A673 (cell line): Measurements from ENCODE around the gene PALD1. TPM values are rescaled to one million over a fixed set of nuclear protein-coding genes. Genes with fewer than 3 reads are reported as not detected.
A peak's percentile ranks its signal among the peaks of the same experiment; 100 is the strongest.

ENCODE experiments used
- Bru-seq: library from RNA; stranded (reverse); fragments of 400-500 nt; gene quantifications from one replicate; lab custom pipeline; 2021; lab: Mats Ljungman, UMichigan
- BruChase-seq, 2 experiments: library from RNA; stranded (reverse); fragments of 400-500 nt; gene quantifications; one replicate each; lab custom pipeline; 2021; lab: Mats Ljungman, UMichigan
- BruUV-seq: library from RNA; stranded (reverse); fragments of 400-500 nt; replicated peaks from 2 replicates; lab custom pipeline; 2021; lab: Mats Ljungman, UMichigan
- CTCF ChIA-PET: fragments of 300-600 bp; sonication (Branson Sonifier 250); formaldehyde crosslinking; loops from one replicate; lab custom pipeline; 2022; ENCODE audit warnings: antibody characterized with exemption; lab: Charles Lee
- POLR2A ChIA-PET: fragments of 300-600 bp; sonication (Branson Sonifier 250); formaldehyde crosslinking; loops from one replicate; lab custom pipeline; 2022; ENCODE audit warnings: antibody characterized with exemption; ENCODE audit not compliant: low non-redundant PET; lab: Charles Lee
- DNase-seq: peaks from one replicate; pipeline ENCODE4 v3.0.0-alpha.2; 2015; ENCODE audit warnings: low spot score
- H3K27ac ChIP-seq: fragments of 200-600 bp; sonication (generic); 2 replicates; pipeline ENCODE4 v1.5.1; 2016; ENCODE audit warnings: mixed run types, low read depth, mild to moderate bottlenecking, mixed read lengths, antibody characterized with exemption, low read length; ENCODE audit not compliant: poor library complexity, severe bottlenecking
- H3K27me3 ChIP-seq: fragments of 200-600 bp; sonication (generic); replicated peaks from 2 replicates; pipeline ENCODE4 v1.6.1; 2017; ENCODE audit warnings: mixed run types, low read depth, mild to moderate bottlenecking, mixed read lengths, antibody characterized with exemption, low read length; ENCODE audit not compliant: insufficient read depth, poor library complexity
- H3K36me3 ChIP-seq: fragments of 200-600 bp; sonication (generic); 2 replicates; pipeline ENCODE4 v1.6.1; 2016; ENCODE audit warnings: mixed run types, mild to moderate bottlenecking, mixed read lengths, antibody characterized with exemption, low read length; ENCODE audit not compliant: insufficient read depth, poor library complexity, severe bottlenecking
- H3K4me1 ChIP-seq: fragments of 200-600 bp; sonication (generic); 2 replicates; pipeline ENCODE4 v1.6.1; 2017; ENCODE audit warnings: mixed run types, mild to moderate bottlenecking, mixed read lengths, antibody characterized with exemption, low read length; ENCODE audit not compliant: insufficient read depth, poor library complexity, severe bottlenecking
- H3K4me3 ChIP-seq: fragments of 200-600 bp; sonication (generic); 2 replicates; pipeline ENCODE4 v1.5.1; 2016; ENCODE audit warnings: low read depth, mixed run types, mild to moderate bottlenecking, mixed read lengths, low read length; ENCODE audit not compliant: poor library complexity, severe bottlenecking
- H3K9me3 ChIP-seq: fragments of 200-600 bp; sonication (generic); 2 replicates; pipeline ENCODE4 v1.6.1; 2016; ENCODE audit warnings: mixed run types, low read depth, mild to moderate bottlenecking, mixed read lengths, antibody characterized with exemption, low read length; ENCODE audit not compliant: poor library complexity, severe bottlenecking
- EZH2 ChIP-seq: fragments of 200-600 bp; sonication (generic); IDR thresholded peaks from 2 replicates; pipeline ENCODE4 v1.6.1; 2017; ENCODE audit warnings: borderline replicate concordance, low read depth, mild to moderate bottlenecking, mixed read lengths, antibody characterized with exemption, low read length; ENCODE audit not compliant: poor library complexity, severe bottlenecking
- intact Hi-C: fragments of 100-400 bp; cut with micrococcal nuclease; formaldehyde crosslinking; loops from one replicate; pipeline ENCODE4 v1.10.0; 2022; ENCODE audit not compliant: unreplicated experiment
- long read RNA-seq: library from polyadenylated mRNA; stranded (forward); transcript quantifications from one replicate; pipeline ENCODE4 v2.0.0, GENCODE V29; 2022
- total RNA-seq: library from RNA; stranded (reverse); gene quantifications from 2 replicates; pipeline ENCODE4 v1.2.3, GENCODE V29; 2021
- TF ChIP-seq, protein P1 (sequence below): fragments of 300-800, 200-600 bp; sonication (generic); conservative IDR thresholded peaks from 2 replicates; pipeline ENCODE4 v1.5.1; 2017; ENCODE audit warnings: low read depth, mild to moderate bottlenecking, antibody characterized with exemption, low read length, moderate library complexity, mixed read lengths

The PALD1 gene
- 9.0 and 9.9 TPM in 2 replicates for total RNA-seq
- Bru-seq, nascent RNA = percentile 52 among the genes with signal in this experiment
- BruChase-seq, experiment 1, labeled RNA remaining after a 2-hour chase = percentile 56 among the genes with signal in this experiment
- BruChase-seq, experiment 2, labeled RNA remaining after a 6-hour chase = percentile 64 among the genes with signal in this experiment
- long read RNA-seq, full-length matches to known transcripts = 7 of 28 reads
- long read RNA-seq, partial matches to known transcripts = 9 of 28 reads
- long read RNA-seq, other reads (novel, unspliced or antisense) = 12 of 28 reads

DNA sequence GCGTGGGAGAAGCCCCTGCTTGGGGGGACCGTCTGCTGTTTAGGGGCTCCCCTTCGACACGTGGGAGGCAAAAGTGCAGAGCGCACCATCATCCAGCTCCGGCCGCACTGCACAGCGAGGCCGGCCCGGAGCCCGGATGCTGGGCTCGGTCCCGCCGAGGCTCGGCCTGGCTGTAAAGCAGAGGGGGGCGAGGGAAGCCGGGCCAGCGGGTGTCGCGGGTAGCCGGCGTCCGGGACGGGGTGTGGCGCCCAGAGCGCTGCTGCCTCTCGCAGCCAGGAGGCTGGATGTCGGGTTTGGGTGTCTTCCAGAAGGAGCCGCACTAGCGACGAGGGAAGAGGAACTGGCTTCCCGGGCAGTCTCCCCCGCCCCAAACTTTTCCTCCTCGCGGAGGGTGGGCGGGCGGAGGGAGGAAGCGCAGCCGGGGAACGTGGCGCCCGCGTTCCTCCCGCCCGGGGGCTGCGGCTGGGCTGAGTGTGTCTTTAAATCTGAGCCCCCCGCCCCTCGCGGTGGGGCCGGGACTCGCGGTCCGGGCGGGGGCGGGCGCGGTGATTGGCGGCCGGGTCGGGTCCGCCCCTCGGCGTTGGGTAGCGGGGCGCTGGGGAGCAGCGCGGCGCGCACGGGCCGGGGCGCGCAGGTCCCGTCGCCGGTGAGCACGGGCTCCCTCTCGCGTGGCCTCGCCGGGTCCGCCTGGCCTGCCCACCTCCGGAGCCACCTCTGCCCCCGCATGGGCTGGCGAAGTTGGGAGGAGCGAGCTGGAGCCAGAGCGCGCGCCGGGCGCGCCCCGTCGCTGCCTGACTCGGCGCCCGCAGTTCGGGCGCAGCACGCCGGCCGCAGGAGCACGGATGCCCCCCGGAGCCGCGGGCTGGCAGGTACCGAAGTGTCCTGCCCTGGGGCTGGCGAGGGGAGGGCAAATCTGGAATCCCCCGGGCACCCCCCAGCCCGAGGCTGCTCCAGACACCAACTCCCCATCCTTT is at the start of gene PALD1:
TSS of gene PALD1 (plus strand) at position 577 of the 974 bp plus-strand sequence. CDS start 47,185 bp downstream, outside the sequence.
- POLR2A ChIA-PET = no interaction called here
- BruUV-seq = no TSS peak
- no peaks in the 10 kb centered on the region for H3K9me3 ChIP-seq
- no peaks in the 10 kb centered on the region for H3K36me3 ChIP-seq
- CTCF ChIA-PET = interaction anchor here (0.6 kb wide), 1 partner anchor 611 kb away, joined by 6 read pairs; no protein-coding TSS in a partner anchor
- intact Hi-C loops = no loop called here
- DNase-seq = peak; percentile 87
- H3K4me1 ChIP-seq = peaks cover 20% of the 10 kb centered on the region
- no peak for TF ChIP-seq EZH2
- TF ChIP-seq, protein P1, sequence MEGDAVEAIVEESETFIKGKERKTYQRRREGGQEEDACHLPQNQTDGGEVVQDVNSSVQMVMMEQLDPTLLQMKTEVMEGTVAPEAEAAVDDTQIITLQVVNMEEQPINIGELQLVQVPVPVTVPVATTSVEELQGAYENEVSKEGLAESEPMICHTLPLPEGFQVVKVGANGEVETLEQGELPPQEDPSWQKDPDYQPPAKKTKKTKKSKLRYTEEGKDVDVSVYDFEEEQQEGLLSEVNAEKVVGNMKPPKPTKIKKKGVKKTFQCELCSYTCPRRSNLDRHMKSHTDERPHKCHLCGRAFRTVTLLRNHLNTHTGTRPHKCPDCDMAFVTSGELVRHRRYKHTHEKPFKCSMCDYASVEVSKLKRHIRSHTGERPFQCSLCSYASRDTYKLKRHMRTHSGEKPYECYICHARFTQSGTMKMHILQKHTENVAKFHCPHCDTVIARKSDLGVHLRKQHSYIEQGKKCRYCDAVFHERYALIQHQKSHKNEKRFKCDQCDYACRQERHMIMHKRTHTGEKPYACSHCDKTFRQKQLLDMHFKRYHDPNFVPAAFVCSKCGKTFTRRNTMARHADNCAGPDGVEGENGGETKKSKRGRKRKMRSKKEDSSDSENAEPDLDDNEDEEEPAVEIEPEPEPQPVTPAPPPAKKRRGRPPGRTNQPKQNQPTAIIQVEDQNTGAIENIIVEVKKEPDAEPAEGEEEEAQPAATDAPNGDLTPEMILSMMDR = peak; percentile 22; the same call in 1 of the 2 replicates
- peak within 1 kb of the TSS; percentile 55 for H3K27ac ChIP-seq
- H3K27me3 ChIP-seq = no peaks in the 10 kb centered on the region
- H3K4me3 ChIP-seq = peak within 1 kb of the TSS; percentile 81

DNA sequence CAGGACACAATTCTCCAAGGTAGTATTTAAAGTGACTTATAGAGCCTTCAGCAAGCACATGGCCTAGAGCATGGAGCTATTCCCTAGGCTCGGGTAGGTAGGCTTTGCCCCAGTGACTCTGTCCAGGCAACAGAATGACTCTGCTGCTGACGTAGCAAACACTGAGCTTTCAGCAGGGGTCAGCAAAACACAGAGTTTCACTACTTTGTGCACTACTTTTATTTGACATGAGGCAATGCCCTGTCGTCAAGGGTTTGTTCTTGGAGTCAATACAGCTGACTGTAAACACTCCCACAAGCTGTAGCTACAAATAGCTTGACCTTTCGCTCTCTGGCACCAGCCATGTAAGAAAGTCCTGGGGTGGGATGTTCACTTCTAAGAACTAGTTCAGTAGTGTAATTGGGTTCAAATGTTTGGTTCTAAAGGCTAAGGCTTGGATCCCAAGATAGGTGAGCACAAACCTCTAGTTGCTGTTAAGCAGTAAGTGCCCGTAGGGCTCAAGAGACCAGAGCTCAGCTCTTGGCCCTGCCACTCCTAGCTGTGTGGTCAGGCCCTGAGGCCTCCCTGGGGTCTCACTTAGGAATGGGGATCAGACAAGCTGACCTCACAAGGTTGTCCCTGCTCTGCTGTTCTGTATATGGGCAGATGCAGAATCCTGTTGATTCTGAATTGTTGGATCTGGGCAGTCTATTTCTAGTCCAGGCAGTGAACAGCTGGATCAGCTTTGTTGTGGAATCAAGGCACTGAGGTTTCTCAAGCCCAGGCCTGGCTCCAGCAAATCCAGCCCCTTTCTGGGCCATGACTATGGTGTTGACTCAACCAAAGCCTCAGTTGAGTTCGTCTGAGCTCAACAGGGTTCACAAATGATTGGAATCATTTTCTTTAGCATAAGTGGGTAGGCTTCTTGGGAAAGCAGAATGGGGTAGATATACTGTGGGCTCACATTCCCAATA is 47.8 kb upstream of the PALD1 start:
- H3K27ac ChIP-seq = no peak overlapping the region
- no peak overlapping the region for H3K4me3 ChIP-seq
- peaks cover 34% of the 10 kb centered on the region for H3K36me3 ChIP-seq
- no peaks in the 10 kb centered on the region for H3K27me3 ChIP-seq
- no peaks in the 10 kb centered on the region for H3K9me3 ChIP-seq
- ChIA-PET POLR2A (no interaction called here), CTCF (no interaction called here)
- TF ChIP-seq, protein P1 = no peak
- TF ChIP-seq EZH2 = no peak
- BruUV-seq = no TSS peak
- no peaks in the 10 kb centered on the region for H3K4me1 ChIP-seq
- DNase-seq = no peak
- intact Hi-C loops = no loop called here
